HUES6 (cell line): Measurements from ENCODE around the gene PLEKHG3.

Source experiments
- H3K27ac ChIP-seq: 2 replicates; pipeline ENCODE4 v1.7.0; 2013; ENCODE audit warnings: low read depth, mild to moderate bottlenecking, low read length, inconsistent platforms
- H3K27me3 ChIP-seq: 2 replicates; pipeline ENCODE4 v1.6.1; 2013; ENCODE audit warnings: low read length; ENCODE audit not compliant: control insufficient read depth, insufficient read depth
- H3K36me3 ChIP-seq: 2 replicates; pipeline ENCODE4 v1.6.1; 2013; ENCODE audit warnings: low read length; ENCODE audit not compliant: control insufficient read depth, insufficient read depth
- H3K4me1 ChIP-seq: 2 replicates; pipeline ENCODE4 v1.6.1; 2013; ENCODE audit warnings: low read length; ENCODE audit not compliant: control insufficient read depth, insufficient read depth
- H3K4me3 ChIP-seq: 2 replicates; pipeline ENCODE4 v1.5.1; 2013; ENCODE audit warnings: low read depth, low read length
- H3K9ac ChIP-seq: one replicate; pipeline ENCODE4 v1.6.1; 2013; ENCODE audit warnings: mild to moderate bottlenecking, low read length
- H3K9me3 ChIP-seq: 2 replicates; pipeline ENCODE4 v1.6.1; 2013; ENCODE audit warnings: low read depth, low read length; ENCODE audit not compliant: control insufficient read depth, insufficient read depth

PLEKHG3 gene

DNA sequence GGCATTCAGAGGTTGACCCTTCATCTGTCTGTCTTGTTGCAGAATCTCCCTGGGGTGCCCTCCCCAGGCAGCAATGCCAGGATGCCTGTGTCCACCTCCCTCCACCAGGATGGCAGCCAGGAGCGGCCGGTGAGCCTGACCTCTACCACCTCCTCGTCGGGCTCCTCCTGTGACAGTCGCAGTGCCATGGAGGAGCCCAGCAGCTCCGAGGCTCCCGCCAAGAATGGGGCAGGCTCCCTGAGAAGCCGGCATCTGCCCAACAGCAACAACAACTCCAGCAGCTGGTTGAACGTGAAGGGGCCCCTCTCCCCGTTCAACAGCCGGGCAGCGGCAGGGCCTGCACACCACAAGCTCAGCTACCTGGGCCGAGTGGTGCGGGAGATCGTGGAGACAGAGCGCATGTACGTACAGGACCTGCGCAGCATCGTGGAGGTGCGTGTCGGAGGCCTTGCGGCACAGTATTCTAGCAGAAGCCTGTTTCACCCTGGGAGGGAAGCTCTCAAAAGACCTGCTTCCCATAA, 23.4 kb downstream of the PLEKHG3 start:
- no peaks in the 10 kb centered on the region for H3K9me3 ChIP-seq
- H3K4me1 ChIP-seq: peaks cover 37% of the 10 kb centered on the region
- H3K9ac ChIP-seq: no peak overlapping the region
- H3K4me3 ChIP-seq: no peak overlapping the region
- peaks cover 50% of the 10 kb centered on the region for H3K36me3 ChIP-seq
- H3K27ac ChIP-seq: no peak overlapping the region
- no peaks in the 10 kb centered on the region for H3K27me3 ChIP-seq

DNA sequence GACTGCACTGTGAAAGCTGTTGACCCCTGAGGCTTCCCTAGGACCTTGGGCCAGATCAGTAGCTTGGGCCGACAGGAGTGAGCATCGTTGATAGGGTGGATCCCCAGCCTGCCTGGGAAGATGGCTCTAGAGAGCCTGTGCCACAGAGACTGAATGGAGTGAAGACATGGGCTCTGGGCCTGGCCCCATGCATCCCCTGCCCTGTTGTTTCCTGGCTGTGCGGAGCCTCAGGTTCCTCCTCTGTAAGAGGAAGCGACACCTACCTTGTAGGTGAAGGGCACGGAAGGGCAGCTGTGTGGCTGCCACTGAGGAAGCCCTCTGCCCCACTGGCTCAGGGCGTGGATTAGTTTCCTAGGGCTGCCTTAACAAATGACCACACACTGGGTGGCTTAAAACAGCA, 23.9 kb downstream of the PLEKHG3 start:
- peaks cover 54% of the 10 kb centered on the region for H3K36me3 ChIP-seq

DNA sequence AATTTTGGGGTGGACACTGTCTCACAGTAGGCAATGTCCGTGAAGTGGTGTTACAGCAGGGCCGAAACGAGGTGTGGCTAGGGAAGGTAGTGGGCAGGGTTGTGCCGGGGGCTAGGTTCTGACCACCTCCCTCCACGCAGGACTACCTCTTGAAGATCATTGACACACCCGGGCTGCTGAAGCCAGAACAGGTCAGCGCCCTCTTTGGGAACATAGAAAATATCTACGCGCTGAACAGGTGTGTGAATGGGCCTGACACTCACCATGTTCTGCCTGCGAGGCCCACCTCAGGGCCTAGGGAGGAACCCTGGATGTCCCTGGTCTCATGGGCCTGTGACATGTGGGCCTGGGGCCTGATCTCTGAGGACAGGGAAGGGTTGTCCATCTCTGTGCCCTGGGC, 24.6 kb downstream of the PLEKHG3 start:
- Histone ChIP-seq H3K4me1 (peaks cover 31% of the 10 kb centered on the region), H3K27ac (no peak overlapping the region), H3K9ac (no peak overlapping the region), H3K36me3 (peaks cover 61% of the 10 kb centered on the region), H3K9me3 (no peaks in the 10 kb centered on the region), H3K4me3 (no peak overlapping the region), H3K27me3 (no peaks in the 10 kb centered on the region)

More for the DNA sequence above, 23.9 kb downstream of the PLEKHG3 start:
- peaks cover 35% of the 10 kb centered on the region for H3K4me1 ChIP-seq
- no peak overlapping the region for H3K27ac ChIP-seq
- H3K9me3 ChIP-seq: no peaks in the 10 kb centered on the region
- no peaks in the 10 kb centered on the region for H3K27me3 ChIP-seq
- H3K9ac ChIP-seq: no peak overlapping the region
- no peak overlapping the region for H3K4me3 ChIP-seq

DNA sequence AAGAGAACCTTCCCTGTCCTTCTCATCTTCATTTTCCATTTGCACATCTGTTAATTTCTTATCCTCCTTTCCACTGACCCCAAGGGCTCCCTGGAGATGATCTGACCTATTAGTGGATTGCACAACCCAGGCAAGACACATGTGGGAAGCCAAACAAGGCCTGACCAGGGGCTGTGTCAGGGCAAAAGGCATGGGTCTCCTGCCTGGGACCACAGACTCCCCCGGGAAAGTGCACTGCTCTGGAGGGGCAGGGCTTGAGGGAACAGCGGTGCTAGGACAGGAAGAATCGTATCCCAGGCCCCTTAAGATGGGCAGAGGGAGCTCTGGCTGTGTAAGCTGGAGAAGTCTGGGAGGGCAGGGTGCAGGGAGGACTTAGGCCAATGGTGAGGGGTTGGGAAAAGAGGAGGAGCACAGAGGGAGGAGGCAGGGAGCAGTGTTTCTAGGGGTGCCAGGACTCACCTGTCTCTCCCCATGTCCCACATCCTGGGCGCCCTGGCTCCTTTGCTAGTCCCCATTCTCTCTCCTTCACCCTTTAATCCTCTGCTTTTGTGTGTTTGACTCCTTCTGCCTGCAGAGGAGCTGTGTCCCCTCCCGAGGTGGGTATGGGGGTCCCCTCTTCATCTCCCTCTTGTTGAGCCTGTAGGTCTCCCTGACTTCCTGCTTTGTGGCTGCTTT, 25.3 kb downstream of the PLEKHG3 start:
- peaks cover 62% of the 10 kb centered on the region for H3K36me3 ChIP-seq
- H3K4me3 ChIP-seq: no peak overlapping the region
- H3K9ac ChIP-seq: no peak overlapping the region
- no peaks in the 10 kb centered on the region for H3K27me3 ChIP-seq
- no peak overlapping the region for H3K27ac ChIP-seq
- H3K9me3 ChIP-seq: no peaks in the 10 kb centered on the region
- H3K4me1 ChIP-seq: peaks cover 24% of the 10 kb centered on the region

DNA sequence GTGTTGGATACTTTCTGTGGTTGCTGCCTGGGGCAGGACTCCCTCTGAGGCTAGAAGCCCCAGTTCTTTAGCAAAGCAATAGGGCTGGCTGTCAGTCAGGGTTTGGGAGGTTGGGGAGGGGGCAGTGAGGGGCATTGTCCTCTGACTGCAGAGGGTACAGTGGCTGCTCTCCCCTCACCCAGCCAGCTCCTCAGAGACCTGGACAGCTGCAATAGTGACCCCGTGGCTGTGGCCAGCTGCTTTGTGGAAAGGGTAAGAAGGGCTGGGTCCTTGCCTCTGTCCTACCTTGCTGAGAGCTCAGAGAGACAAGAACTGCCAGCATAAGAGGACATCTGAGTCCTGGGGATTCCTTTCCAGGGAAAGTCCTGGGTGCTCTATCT, 25.8 kb downstream of the PLEKHG3 start:
- Histone ChIP-seq H3K4me1 (peaks cover 19% of the 10 kb centered on the region), H3K36me3 (peaks cover 65% of the 10 kb centered on the region), H3K4me3 (no peak overlapping the region), H3K27ac (no peak overlapping the region), H3K9ac (no peak overlapping the region), H3K27me3 (no peaks in the 10 kb centered on the region), H3K9me3 (no peaks in the 10 kb centered on the region)

DNA sequence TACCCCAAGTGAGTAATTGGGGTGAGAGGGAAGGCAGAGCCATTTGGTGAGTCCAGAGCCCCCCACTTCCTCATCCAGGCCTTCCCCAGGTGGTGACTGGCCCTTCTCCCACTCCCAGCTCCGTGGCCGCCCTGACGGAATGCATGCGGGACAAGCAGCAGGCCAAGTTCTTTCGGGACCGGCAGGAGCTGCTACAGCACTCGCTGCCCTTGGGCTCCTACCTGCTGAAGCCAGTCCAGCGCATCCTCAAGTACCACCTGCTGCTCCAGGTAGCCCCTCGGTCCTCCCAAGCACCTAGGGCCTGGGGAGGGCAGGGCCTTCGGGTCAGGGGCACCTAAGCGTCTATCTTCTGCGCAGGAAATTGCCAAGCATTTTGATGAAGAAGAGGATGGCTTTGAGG, 26.5 kb downstream of the PLEKHG3 start:
- no peaks in the 10 kb centered on the region for H3K9me3 ChIP-seq

DNA sequence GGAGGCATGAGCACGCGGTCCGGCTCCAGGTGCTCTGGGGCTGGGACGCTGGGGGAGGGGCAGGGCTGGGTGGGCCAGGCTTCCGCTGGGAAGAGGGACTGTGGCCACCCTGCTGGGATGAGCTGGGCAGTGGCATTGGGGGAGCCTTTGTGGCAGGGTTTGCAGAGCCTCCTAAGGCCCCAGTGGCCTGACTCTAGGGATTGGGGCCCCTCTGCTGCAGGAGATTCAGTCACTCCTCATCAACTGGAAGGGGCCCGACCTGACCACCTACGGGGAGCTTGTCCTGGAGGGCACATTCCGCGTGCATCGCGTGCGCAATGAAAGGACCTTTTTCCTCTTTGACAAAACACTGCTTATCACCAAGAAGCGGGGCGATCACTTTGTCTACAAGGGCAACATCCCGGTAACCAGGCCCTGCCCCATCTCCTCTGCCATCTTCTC, 26.9 kb downstream of the PLEKHG3 start:
- H3K36me3 ChIP-seq: peaks cover 76% of the 10 kb centered on the region
- no peak overlapping the region for H3K4me3 ChIP-seq

More for the DNA sequence above, 26.5 kb downstream of the PLEKHG3 start:
- Histone ChIP-seq H3K4me1 (peaks cover 13% of the 10 kb centered on the region), H3K27me3 (no peaks in the 10 kb centered on the region), H3K36me3 (peaks cover 71% of the 10 kb centered on the region), H3K4me3 (no peak overlapping the region), H3K9ac (no peak overlapping the region), H3K27ac (no peak overlapping the region)

DNA sequence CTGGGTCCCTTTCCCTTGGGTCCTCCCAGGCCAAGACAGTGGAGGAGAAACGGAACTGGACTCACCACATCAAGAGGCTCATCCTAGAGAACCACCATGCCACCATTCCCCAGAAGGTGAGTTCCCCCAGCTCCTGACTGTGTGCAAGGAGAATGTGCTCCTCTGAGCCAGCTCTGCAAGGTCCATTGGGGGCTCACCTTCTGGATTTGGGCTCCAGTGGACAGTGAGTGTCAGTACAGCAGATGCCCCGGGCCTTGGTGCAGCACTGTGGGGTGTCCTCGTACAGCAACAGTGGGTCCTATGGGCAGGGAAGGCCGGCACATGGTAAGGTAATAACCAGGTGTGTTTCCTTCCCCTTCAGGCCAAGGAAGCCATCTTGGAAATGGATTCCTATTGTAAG, 27.8 kb downstream of the PLEKHG3 start:
- H3K27me3 ChIP-seq: no peaks in the 10 kb centered on the region
- no peak overlapping the region for H3K27ac ChIP-seq
- no peaks in the 10 kb centered on the region for H3K9me3 ChIP-seq
- H3K9ac ChIP-seq: no peak overlapping the region
- H3K36me3 ChIP-seq: peaks cover 81% of the 10 kb centered on the region
- H3K4me3 ChIP-seq: no peak overlapping the region
- H3K4me1 ChIP-seq: peaks cover 12% of the 10 kb centered on the region; the same call in 1 of the 2 replicates

More for the DNA sequence above, 26.9 kb downstream of the PLEKHG3 start:
- Histone ChIP-seq H3K9ac (no peak overlapping the region), H3K4me1 (peaks cover 12% of the 10 kb centered on the region), H3K27me3 (no peaks in the 10 kb centered on the region), H3K27ac (no peak overlapping the region), H3K9me3 (no peaks in the 10 kb centered on the region)

DNA sequence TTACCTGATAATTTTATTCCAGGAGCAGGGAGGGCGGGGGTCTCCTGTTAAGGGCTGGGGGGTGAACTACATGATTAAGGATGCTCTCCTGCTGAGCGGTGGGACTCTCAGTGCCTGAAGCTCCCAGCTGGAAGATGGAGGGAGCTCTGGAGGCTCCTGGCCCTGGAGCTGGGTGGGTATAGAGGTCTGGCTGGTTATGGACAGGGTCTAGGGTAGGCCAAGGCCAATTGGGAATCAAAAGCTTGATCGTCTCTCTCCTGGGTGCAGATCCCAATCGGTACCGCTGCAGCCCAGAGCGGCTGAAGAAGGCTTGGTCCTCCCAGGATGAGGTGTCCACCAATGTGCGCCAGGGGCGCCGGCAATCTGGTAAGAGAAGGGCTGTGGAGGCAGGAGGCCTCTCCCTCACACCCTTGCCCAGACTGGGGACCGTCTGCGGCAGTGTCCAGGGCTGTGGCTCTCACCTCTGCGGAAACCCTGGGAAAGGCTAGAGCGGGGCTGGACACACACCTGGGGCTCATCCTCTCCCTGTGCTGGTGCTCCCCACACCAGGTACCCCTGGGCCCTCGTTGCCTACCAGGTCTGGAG, 28.4 kb downstream of the PLEKHG3 start:
- H3K27me3 ChIP-seq: no peaks in the 10 kb centered on the region
- no peak overlapping the region for H3K9ac ChIP-seq
- no peaks in the 10 kb centered on the region for H3K9me3 ChIP-seq
- no peak overlapping the region for H3K27ac ChIP-seq
- H3K4me1 ChIP-seq: peaks cover 12% of the 10 kb centered on the region; the same call in 1 of the 2 replicates
- H3K36me3 ChIP-seq: peaks cover 85% of the 10 kb centered on the region
- H3K4me3 ChIP-seq: no peak overlapping the region

DNA sequence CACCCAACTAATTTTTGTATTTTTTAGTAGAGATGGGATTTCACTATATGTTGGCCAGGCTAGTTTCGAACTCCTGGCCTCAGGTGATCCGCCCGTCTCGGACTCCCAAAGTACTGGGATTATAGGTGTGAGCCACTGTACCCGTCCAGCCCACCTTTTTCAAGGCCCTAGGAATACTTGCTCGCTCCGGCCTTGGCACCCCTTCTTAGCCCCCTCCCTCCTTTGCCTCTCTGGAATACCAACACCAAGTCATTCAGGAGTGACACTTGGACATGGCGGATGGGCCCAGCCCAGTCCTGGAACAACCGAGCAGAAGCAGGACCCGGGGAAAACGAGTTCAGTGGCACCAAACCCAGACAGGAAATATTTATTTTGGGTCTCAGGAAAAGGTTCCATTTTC, 29.1 kb downstream of the PLEKHG3 start:
- peaks cover 85% of the 10 kb centered on the region for H3K36me3 ChIP-seq
- H3K9ac ChIP-seq: no peak overlapping the region
- H3K27me3 ChIP-seq: no peaks in the 10 kb centered on the region
- peaks cover 12% of the 10 kb centered on the region; the same call in 1 of the 2 replicates for H3K4me1 ChIP-seq
- no peak overlapping the region for H3K4me3 ChIP-seq
- no peak overlapping the region for H3K27ac ChIP-seq
- no peaks in the 10 kb centered on the region for H3K9me3 ChIP-seq

DNA sequence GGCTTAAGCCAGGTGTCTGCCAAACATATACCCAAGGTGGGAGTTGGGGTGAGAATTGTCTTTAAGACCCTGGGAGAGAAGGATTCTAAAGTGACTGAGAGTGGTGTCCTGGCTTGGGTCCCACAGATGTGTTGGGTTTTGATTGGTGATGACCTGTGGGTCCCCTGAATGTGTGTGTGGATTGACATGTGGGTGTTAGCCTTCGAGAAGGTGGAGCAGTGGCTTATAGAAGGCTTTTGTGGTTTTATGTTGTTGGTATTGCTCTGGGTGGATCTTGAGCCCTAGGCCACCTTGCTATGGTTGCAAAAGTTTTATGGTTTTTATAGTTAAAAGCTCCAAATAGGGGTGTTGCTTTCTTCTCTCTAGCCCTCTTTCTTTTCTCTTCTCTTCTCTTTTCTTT, 29.7 kb downstream of the PLEKHG3 start:
- no peak overlapping the region for H3K9ac ChIP-seq
- no peaks in the 10 kb centered on the region for H3K27me3 ChIP-seq
- no peaks in the 10 kb centered on the region for H3K9me3 ChIP-seq
- H3K4me1 ChIP-seq: peaks cover 12% of the 10 kb centered on the region; the same call in 1 of the 2 replicates
- H3K4me3 ChIP-seq: no peak overlapping the region
- no peak overlapping the region for H3K27ac ChIP-seq
- peaks cover 85% of the 10 kb centered on the region for H3K36me3 ChIP-seq
